DOHH2 (cell line): ENCODE results near the gene CARM1.

ENCODE experiments used
- H3F3A ChIP-seq: fragments of 200-600 bp; sonication (generic), shearing (Covaris generic); 2 replicates; pipeline ENCODE4 v1.6.0; 2016; ENCODE audit warnings: antibody characterized with exemption, mild to moderate bottlenecking; ENCODE audit not compliant: control insufficient read depth, insufficient read depth
- H3K27ac ChIP-seq: fragments of 200-600 bp; sonication (generic); 2 replicates; pipeline ENCODE4 v1.5.1; 2014; ENCODE audit warnings: low read depth, mild to moderate bottlenecking, low read length, moderate library complexity
- H3K27me3 ChIP-seq: fragments of 200-600 bp; sonication (generic); 2 replicates; pipeline ENCODE4 v1.6.1; 2014; ENCODE audit warnings: mild to moderate bottlenecking, low read length, mixed read lengths; ENCODE audit not compliant: control insufficient read depth
- H3K36me3 ChIP-seq: fragments of 200-600 bp; sonication (generic); 2 replicates; pipeline ENCODE4 v1.6.1; 2014; ENCODE audit warnings: mild to moderate bottlenecking, low read length, moderate library complexity, mixed read lengths; ENCODE audit not compliant: control insufficient read depth
- H3K4me1 ChIP-seq: fragments of 200-600 bp; sonication (generic); 2 replicates; pipeline ENCODE4 v1.6.1; 2014; ENCODE audit warnings: mild to moderate bottlenecking, low read length, mixed read lengths; ENCODE audit not compliant: control insufficient read depth
- H3K4me2 ChIP-seq: fragments of 200-600 bp; sonication (generic); 2 replicates; pipeline ENCODE4 v1.6.0; 2014; ENCODE audit warnings: mild to moderate bottlenecking, low read length, moderate library complexity
- H3K4me3 ChIP-seq: fragments of 200-600 bp; sonication (generic); 2 replicates; pipeline ENCODE4 v1.5.1; 2014; ENCODE audit warnings: mild to moderate bottlenecking, low read length, mixed read lengths
- H3K79me2 ChIP-seq: fragments of 200-600 bp; sonication (generic); 2 replicates; pipeline ENCODE4 v1.6.1; 2014; ENCODE audit warnings: mild to moderate bottlenecking, low read length, mixed read lengths; ENCODE audit not compliant: control insufficient read depth
- H3K9me2 ChIP-seq: fragments of 200-600 bp; sonication (generic); replicated peaks from 2 replicates; pipeline ENCODE4 v1.6.1; 2014; ENCODE audit warnings: mild to moderate bottlenecking, low read length, mixed read lengths; ENCODE audit not compliant: control insufficient read depth
- H3K9me3 ChIP-seq: fragments of 200-600 bp; sonication (generic); 2 replicates; pipeline ENCODE4 v1.6.1; 2014; ENCODE audit warnings: antibody characterized with exemption, low read length, mixed read lengths; ENCODE audit not compliant: control insufficient read depth, insufficient read depth
- H4K20me1 ChIP-seq: fragments of 200-600 bp; sonication (generic); 2 replicates; pipeline ENCODE4 v1.6.0; 2014; ENCODE audit warnings: low read depth, mild to moderate bottlenecking, antibody characterized with exemption, low read length, moderate library complexity; ENCODE audit not compliant: control insufficient read depth, insufficient read depth
- EZH2phosphoT487 ChIP-seq: fragments of 200-600 bp; sonication (generic); IDR thresholded peaks from 2 replicates; pipeline ENCODE4 v1.6.1; 2017; ENCODE audit warnings: borderline replicate concordance, mild to moderate bottlenecking, antibody characterized with exemption, low read length, moderate library complexity, mixed read lengths
- TF ChIP-seq, protein P1 (sequence below): fragments of 200-600 bp; sonication (generic); IDR thresholded peaks from one replicate; pipeline ENCODE4 v1.5.1; 2014; ENCODE audit warnings: antibody characterized with exemption, mild to moderate bottlenecking, low read depth, low read length; ENCODE audit not compliant: poor library complexity, severe bottlenecking

CARM1 gene

DNA sequence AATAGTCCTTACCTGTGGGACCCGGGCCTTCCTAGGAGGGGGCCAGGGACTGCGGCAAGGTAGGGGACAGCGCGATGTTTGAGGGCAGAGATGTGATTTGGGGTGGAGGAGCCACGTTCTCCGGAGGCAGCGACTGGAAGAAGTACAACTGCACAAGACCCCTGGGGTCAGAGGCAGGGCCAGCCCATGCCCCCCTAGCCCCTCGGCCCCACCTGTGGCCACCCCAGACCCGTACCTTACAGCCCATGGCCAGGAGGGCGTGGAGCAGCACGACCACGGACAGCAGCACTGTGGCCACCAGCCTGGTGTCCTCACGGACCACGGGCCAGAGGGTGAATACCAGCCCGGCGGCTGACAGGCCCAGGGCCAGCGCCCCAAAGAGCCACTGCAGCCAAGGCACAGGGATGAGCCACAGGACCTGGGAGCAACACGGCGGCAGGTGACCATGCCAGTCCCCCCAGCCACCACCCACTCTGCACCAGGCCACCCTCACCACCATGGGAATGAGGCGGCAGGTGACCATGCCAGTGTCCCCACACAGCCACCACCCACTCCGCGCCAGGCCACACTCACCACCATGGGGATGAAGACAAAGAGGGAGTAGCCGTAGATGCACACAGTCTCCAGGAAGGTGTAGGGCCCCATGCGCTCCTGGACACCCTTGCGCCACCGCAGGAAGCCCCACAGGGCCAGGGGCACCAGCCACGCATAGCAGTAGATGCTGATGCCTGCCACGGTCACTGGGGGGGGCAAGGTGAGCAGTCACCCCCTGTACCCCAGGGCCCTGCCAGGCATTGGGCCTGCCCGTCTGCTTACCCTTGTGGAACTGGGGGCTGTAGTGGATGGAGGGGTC is 52.1 kb downstream of the CARM1 start:
- Histone ChIP-seq H3K79me2 (peaks cover 5% of the 10 kb centered on the region; the same call in 1 of the 2 replicates), H4K20me1 (no peaks in the 10 kb centered on the region), H3F3A (no peaks in the 10 kb centered on the region), H3K4me3 (no peak overlapping the region), H3K9me2 (no peaks in the 10 kb centered on the region), H3K36me3 (peaks cover 36% of the 10 kb centered on the region), H3K27me3 (no peaks in the 10 kb centered on the region), H3K27ac (no peak overlapping the region), H3K4me2 (no peak overlapping the region), H3K4me1 (peaks cover 8% of the 10 kb centered on the region), H3K9me3 (no peaks in the 10 kb centered on the region)
- TF ChIP-seq EZH2phosphoT487 = no peak
- TF ChIP-seq, protein P1, sequence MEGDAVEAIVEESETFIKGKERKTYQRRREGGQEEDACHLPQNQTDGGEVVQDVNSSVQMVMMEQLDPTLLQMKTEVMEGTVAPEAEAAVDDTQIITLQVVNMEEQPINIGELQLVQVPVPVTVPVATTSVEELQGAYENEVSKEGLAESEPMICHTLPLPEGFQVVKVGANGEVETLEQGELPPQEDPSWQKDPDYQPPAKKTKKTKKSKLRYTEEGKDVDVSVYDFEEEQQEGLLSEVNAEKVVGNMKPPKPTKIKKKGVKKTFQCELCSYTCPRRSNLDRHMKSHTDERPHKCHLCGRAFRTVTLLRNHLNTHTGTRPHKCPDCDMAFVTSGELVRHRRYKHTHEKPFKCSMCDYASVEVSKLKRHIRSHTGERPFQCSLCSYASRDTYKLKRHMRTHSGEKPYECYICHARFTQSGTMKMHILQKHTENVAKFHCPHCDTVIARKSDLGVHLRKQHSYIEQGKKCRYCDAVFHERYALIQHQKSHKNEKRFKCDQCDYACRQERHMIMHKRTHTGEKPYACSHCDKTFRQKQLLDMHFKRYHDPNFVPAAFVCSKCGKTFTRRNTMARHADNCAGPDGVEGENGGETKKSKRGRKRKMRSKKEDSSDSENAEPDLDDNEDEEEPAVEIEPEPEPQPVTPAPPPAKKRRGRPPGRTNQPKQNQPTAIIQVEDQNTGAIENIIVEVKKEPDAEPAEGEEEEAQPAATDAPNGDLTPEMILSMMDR = no peak

DNA sequence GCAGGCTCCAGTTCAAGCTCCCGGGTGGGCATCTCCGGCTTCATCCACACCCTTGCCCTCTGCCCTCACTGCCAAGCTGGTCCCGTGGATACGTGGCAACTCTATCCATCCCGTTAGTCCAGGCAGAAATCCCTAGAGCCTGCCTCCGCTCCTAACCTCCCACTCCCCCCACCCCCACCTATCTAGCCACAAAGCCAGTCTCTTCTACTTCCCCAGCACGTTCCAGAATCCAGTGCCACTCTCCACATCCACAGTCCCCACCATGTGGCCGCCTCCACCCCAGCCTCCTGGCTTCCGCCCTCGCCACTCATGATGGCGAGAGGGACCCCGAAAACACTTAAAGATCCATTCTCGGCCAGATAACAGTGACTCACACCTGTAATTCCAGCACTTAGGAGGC is 53.2 kb downstream of the CARM1 start:
- H4K20me1 ChIP-seq = peaks cover 3% of the 10 kb centered on the region; the same call in 1 of the 2 replicates
- peaks cover 33% of the 10 kb centered on the region for H3K36me3 ChIP-seq

DNA sequence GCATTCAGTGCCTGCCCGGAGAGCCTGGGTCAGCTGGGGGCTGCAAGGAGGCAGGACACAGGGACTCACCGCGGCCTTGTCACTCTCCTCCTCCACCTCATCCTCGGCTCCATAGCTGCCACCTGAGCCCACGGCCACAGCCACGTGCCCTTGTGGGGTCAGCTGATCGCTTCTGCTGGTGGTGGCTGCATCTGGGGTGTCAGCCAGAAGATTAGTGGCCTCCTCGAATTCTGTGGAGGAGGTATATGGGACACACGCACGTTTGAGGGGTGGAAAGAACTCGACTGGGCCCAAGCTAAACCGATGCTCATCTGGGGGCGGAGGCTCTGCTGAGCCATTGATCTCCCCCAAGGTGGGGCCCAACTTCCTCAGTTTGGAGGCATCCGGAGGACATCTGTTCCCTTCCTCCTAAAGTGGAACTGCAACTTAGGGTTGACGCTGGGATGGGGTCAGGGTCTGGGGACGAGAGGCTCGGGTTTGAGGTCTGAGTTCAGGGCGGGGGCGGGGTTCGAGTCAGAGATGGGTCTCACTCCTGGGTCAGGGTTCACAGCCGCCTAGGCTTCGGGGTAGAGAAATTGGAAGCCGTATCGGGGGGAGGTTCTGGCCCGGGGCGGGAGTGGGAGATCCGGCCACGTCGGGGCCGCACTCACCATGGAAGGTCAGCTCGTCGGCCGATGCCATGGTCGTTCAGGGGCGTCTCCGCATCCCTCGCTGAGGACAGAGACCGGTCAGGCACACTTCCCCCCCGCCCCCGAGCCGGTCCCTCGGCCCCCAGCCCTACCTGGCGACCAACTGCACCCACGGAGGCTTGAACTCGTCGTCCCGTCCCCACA is 56.6 kb downstream of the CARM1 start:
- Histone ChIP-seq H3K79me2 (peaks cover 37% of the 10 kb centered on the region), H3K36me3 (peaks cover 22% of the 10 kb centered on the region), H3K27me3 (no peaks in the 10 kb centered on the region), H3K4me3 (peak overlapping the region; percentile 86), H3K4me1 (peaks cover 15% of the 10 kb centered on the region), H3K4me2 (peak overlapping the region; percentile 86), H3K9me2 (no peaks in the 10 kb centered on the region), H3F3A (no peaks in the 10 kb centered on the region), H4K20me1 (peaks cover 5% of the 10 kb centered on the region; the same call in 1 of the 2 replicates), H3K27ac (no peak overlapping the region), H3K9me3 (no peaks in the 10 kb centered on the region)
- no peak for TF ChIP-seq EZH2phosphoT487
- TF ChIP-seq, protein P1 = no peak

More for the DNA sequence above, 53.2 kb downstream of the CARM1 start:
- no peak for TF ChIP-seq EZH2phosphoT487
- TF ChIP-seq, protein P1 = no peak
- H3K27me3 ChIP-seq = no peaks in the 10 kb centered on the region
- peaks cover 15% of the 10 kb centered on the region for H3K79me2 ChIP-seq
- H3K4me2 ChIP-seq = no peak overlapping the region
- no peaks in the 10 kb centered on the region for H3K9me3 ChIP-seq
- no peak overlapping the region for H3K27ac ChIP-seq
- H3K9me2 ChIP-seq = no peaks in the 10 kb centered on the region
- H3K4me3 ChIP-seq = no peak overlapping the region
- no peaks in the 10 kb centered on the region for H3F3A ChIP-seq
- peaks cover 11% of the 10 kb centered on the region for H3K4me1 ChIP-seq
